Measurements from ENCODE around the gene MBD1.
"Not testable (repeated sequence)": the region's sequence is repeated elsewhere in the genome, so short reads cannot be mapped to it uniquely, and the experiment has no call there.

MBD1 gene

GRCh38 chr18:50289108-50289443 is 7.8 kb upstream of the MBD1 start:
- DNase-seq (ENCODE audit: low read depth in 3 of 3), result no peak

GRCh38 chr18:50288348-50289107 is 7.2 kb upstream of the MBD1 start:
- DNase-seq (ENCODE audit: low read depth in 3 of 3), result not testable (repeated sequence)

- peak; percentile 91 to 96 (median 92) for DNase-seq (ENCODE audit: low read depth in 3 of 3)
Observed at GRCh38 chr18:50287441-50288347, 6.4 kb upstream of the MBD1 start, which contains the start of gene CXXC1. Gene CXXC1, minus strand, starts transcription at chr18:50287692. Its CDS starts 103 bp downstream, at chr18:50287589.

- DNase-seq (ENCODE audit: low read depth in 3 of 3), result no peak
Observed at GRCh38 chr18:50287028-50287440, 5.7 kb upstream of the MBD1 start.

- no peak for DNase-seq (ENCODE audit: low read depth in 3 of 3)
Observed at GRCh38 chr18:50286391-50287027, 5.2 kb upstream of the MBD1 start.

GRCh38 chr18:50285631-50286321 is 4.5 kb upstream of the MBD1 start:
- DNase-seq (ENCODE audit: low read depth in 3 of 3), result no peak

- DNase-seq (ENCODE audit: low read depth in 3 of 3), result no peak
Observed at GRCh38 chr18:50285071-50285470, 3.7 kb upstream of the MBD1 start.

GRCh38 chr18:50284255-50284885 is 3.0 kb upstream of the MBD1 start:
- DNase-seq (ENCODE audit: low read depth in 3 of 3), result no peak

- no peak for DNase-seq (ENCODE audit: low read depth in 3 of 3)
Observed at GRCh38 chr18:50283469-50284209, 2.3 kb upstream of the MBD1 start.

GRCh38 chr18:50282521-50283335 is 1.4 kb upstream of the MBD1 start:
- DNase-seq (ENCODE audit: low read depth in 3 of 3), result no peak

GRCh38 chr18:50281972-50282520 is 723 bp upstream of the MBD1 start:
- no peak for DNase-seq (ENCODE audit: low read depth in 3 of 3)

- no peak for DNase-seq (ENCODE audit: low read depth in 3 of 3)
Observed at GRCh38 chr18:50280707-50281294, 522 bp downstream of the MBD1 start.

- no peak for DNase-seq (ENCODE audit: low read depth in 3 of 3)
Observed at GRCh38 chr18:50279752-50280151, 1.6 kb downstream of the MBD1 start.

- DNase-seq (ENCODE audit: low read depth in 3 of 3), result no peak
Observed at GRCh38 chr18:50277942-50278341, 3.4 kb downstream of the MBD1 start.

- DNase-seq (ENCODE audit: low read depth in 3 of 3), result no peak
Observed at GRCh38 chr18:50276452-50276851, 4.9 kb downstream of the MBD1 start.

GRCh38 chr18:50275503-50276036 is 5.8 kb downstream of the MBD1 start:
- DNase-seq (ENCODE audit: low read depth in 3 of 3), result no peak

GRCh38 chr18:50274941-50275340 is 6.4 kb downstream of the MBD1 start:
- no peak for DNase-seq (ENCODE audit: low read depth in 3 of 3)

GRCh38 chr18:50274044-50274442 is 7.3 kb downstream of the MBD1 start:
- DNase-seq (ENCODE audit: low read depth in 3 of 3), result no peak
